ENCODE results near the gene PPM1A. TPM values are rescaled to one million over a fixed set of nuclear protein-coding genes. Genes with fewer than 3 reads are reported as not detected.

The PPM1A gene
- total and polyA plus RNA-seq, 2 of the 8 experiments (the other 6 are each of a cell fraction or from before 2014, with no cell fraction given), result 14.0 to 51.2 TPM

DNA sequence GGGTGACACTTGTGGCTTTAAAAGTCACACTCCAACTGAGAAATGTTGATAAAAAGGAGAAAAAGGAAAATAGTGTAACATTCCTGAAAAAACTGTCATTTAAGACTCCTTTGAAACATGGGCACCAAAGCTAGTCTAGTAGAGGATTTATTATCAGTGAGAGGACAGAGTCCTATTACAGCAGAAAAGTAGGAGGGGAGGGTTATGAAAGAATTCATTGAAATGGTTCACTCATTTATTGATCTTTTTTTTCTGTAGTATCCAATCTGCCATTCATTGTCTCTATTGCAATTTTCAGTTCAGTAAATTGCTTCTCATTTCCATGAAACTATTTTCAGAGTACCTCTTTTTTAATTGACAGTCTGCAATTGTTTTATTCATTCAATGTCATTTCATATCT lies 25.4 kb downstream of the PPM1A start (continued):
- no peak for TF ChIP-seq CTCF (IDR thresholded peaks at IDR 0.05; ENCODE audit: control extremely low read depth in 1 of 3, insufficient read depth in 1 of 3, low read depth in 1 of 3, low read length in 3 of 3)
- TF ChIP-seq BCL11A (IDR thresholded peaks at IDR 0.05; ENCODE audit: low read depth in 2 of 2, low read length in 2 of 2), result no peak
- no peak for TF ChIP-seq BRCA1 (IDR thresholded peaks at IDR 0.05; ENCODE audit: low read depth, low read length)
- no peak for TF ChIP-seq RBBP5 (IDR thresholded peaks at IDR 0.05; ENCODE audit: borderline replicate concordance, low read depth, low read length)
- TF ChIP-seq KDM1A (IDR thresholded peaks at IDR 0.05; ENCODE audit: borderline replicate concordance, low read length), result no peak
- TF ChIP-seq POLR2AphosphoS5 (IDR thresholded peaks at IDR 0.05; ENCODE audit: low read depth, low read length), result no peak
- TF ChIP-seq, protein P1, sequence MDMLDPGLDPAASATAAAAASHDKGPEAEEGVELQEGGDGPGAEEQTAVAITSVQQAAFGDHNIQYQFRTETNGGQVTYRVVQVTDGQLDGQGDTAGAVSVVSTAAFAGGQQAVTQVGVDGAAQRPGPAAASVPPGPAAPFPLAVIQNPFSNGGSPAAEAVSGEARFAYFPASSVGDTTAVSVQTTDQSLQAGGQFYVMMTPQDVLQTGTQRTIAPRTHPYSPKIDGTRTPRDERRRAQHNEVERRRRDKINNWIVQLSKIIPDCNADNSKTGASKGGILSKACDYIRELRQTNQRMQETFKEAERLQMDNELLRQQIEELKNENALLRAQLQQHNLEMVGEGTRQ (IDR thresholded peaks at IDR 0.05; ENCODE audit: low read length), result no peak
- no peak for TF ChIP-seq RFX5 (IDR thresholded peaks at IDR 0.05; ENCODE audit: borderline replicate concordance, low read depth, low read length)

All from H1 (cell line).